HG02852 (cell line): ENCODE measurements around the gene MASP1.

Source experiments
- ATAC-seq: cut with Tn5 transposase; IDR thresholded peaks from one replicate; pipeline ENCODE4 v1.9.1; 2021; ENCODE audit warnings: mild to moderate bottlenecking, moderate library complexity; ENCODE audit not compliant: unreplicated experiment

MASP1 gene, protein sequence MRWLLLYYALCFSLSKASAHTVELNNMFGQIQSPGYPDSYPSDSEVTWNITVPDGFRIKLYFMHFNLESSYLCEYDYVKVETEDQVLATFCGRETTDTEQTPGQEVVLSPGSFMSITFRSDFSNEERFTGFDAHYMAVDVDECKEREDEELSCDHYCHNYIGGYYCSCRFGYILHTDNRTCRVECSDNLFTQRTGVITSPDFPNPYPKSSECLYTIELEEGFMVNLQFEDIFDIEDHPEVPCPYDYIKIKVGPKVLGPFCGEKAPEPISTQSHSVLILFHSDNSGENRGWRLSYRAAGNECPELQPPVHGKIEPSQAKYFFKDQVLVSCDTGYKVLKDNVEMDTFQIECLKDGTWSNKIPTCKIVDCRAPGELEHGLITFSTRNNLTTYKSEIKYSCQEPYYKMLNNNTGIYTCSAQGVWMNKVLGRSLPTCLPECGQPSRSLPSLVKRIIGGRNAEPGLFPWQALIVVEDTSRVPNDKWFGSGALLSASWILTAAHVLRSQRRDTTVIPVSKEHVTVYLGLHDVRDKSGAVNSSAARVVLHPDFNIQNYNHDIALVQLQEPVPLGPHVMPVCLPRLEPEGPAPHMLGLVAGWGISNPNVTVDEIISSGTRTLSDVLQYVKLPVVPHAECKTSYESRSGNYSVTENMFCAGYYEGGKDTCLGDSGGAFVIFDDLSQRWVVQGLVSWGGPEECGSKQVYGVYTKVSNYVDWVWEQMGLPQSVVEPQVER

DNA sequence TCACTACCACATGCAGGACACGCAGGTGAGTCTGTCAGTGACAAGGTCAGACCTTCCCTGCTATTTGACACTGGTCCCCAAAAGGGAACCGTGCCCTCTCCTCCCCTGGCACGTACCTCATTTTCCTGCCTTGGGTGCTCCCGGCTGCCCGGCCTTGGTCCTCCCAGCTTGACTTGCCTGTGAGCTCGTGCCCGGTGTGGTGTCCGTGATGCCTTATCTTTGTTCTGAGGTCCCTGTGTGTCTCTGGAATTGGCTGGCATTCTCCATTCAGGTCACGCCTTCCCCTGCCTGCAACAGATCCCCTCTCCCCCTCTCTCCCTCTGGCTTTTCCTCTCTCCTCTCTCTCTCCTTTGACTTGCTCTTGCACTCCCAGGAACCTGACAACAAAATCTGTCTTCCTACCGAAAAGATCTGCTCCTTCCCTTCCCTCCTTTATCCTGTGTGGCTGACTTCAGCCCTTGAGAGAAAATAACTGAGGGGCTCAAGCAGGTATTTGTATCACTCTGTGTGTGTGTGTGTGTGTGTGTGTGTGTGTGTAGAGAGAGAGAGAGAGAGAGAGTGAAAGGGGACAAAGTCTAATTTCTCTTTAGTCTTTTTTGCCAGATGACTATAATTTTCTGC is at the start of gene MASP1:
TSS of gene MASP1 (minus strand) at position 226 of the 621 bp plus-strand sequence. CDS start at position 121, 105 bp downstream.
- ATAC-seq = no peak

GRCh38 chr3:187340578-187340977 is 49.0 kb upstream of the MASP1 start:
- no peak for ATAC-seq

GRCh38 chr3:187336322-187336721 is 44.8 kb upstream of the MASP1 start:
- ATAC-seq = no peak

- ATAC-seq = no peak
Measured at GRCh38 chr3:187334904-187335303, 43.4 kb upstream of the MASP1 start.

GRCh38 chr3:187328691-187329090 is 37.2 kb upstream of the MASP1 start:
- ATAC-seq = no peak

DNA sequence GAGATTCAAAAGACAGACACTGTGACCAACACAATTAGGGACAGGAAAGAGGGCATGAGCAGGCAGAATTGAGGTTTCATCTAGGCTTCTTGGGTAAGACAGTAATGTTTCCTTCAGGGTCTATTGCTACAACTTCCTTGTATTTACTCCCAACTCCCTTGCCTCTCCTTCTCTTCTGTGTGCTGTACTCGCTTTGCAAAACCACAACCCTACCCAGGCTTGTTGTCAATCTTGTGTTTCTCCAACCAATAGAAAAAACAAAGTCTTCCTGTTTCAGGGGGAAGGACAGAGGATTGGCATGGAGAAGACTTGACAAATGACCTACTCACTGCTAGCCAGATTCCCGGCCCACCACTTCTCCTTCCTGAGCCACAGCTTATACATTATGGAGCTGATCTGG is 36.3 kb upstream of the MASP1 start:
- no peak for ATAC-seq

GRCh38 chr3:187325632-187326031 is 34.1 kb upstream of the MASP1 start:
- no peak for ATAC-seq

- no peak for ATAC-seq
Measured at GRCh38 chr3:187323091-187323490, 31.6 kb upstream of the MASP1 start.

GRCh38 chr3:187322291-187322690 is 30.8 kb upstream of the MASP1 start:
- no peak for ATAC-seq

DNA sequence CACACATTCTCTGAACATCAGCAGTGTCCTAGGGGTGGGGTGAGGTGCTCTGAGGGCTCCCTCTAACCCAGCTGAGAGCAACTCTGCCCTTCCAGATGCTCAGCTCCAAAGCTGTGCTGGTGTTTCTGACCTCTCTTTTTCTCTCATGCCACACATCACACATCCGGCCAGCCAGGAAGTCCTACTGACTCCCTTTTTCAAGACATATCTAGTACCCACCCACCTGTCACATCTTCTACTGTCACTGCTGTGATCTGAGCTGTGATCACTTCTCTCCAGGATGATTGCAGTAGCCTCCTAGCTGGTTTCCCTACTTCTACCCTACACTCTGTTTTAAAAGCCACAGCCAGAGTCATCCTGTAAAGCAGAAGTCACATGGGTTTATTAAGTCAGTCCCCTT is 30.2 kb upstream of the MASP1 start:
- no peak for ATAC-seq

- peak; percentile 85 for ATAC-seq
Measured at GRCh38 chr3:187319699-187320302, 28.3 kb upstream of the MASP1 start.

DNA sequence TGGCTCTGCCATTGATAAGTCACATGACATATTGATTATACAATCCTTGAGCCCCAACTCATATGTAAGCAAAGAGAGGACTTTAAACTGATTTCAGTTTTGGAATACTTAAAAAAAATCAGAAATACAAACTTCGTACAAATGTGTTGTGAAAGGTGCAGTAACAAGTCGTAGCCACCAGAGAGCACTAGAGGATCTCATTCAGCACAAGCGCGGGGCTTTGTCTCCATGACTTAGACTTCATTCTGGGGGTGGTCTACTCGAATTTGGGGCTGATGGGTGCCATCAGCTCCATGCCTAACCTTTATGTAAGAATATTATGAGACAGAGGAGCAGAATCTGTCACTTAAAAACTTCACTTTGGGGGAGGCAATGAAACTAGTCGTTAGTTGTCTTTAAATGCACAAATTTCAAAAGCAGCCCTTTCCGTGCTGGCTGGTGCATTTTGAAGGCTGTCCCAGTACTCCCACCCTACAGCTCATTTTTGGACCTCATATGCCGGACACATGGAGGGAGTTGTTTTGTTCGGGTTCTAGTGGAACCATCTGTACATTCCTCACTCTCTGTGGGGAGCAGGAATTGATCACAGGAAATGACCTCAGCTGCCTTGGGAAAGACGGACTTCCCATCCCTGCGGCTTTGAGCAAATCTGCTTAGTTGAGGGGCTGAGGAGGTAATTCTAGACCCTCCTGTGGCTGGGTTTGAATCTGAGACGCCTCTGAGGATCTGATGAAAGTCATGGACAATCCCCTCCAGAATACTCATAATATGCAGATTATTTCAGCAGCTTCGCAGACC is 27.5 kb upstream of the MASP1 start:
- no peak for ATAC-seq

GRCh38 chr3:187315872-187316271 is 24.3 kb upstream of the MASP1 start:
- ATAC-seq = no peak

DNA sequence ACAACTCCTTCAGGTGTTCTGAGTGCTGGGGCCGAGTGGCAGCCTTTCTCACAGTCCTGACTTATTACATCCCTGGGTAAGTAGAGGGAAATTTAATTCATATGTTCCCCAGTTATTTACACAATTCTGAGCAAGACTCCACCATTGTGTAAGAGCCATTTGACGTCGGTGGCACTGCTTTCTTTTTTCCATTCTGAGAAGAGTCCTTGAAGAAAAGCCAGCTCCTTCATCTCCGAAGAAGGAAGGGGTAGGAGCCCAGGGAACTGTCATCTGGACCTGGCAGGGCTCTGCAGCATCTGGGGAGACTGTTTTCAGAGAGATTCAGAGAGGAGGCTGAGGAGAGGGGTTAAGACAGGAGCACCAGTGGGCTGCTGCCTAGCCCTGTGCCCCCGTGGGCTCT is 22.6 kb upstream of the MASP1 start:
- ATAC-seq = no peak

DNA sequence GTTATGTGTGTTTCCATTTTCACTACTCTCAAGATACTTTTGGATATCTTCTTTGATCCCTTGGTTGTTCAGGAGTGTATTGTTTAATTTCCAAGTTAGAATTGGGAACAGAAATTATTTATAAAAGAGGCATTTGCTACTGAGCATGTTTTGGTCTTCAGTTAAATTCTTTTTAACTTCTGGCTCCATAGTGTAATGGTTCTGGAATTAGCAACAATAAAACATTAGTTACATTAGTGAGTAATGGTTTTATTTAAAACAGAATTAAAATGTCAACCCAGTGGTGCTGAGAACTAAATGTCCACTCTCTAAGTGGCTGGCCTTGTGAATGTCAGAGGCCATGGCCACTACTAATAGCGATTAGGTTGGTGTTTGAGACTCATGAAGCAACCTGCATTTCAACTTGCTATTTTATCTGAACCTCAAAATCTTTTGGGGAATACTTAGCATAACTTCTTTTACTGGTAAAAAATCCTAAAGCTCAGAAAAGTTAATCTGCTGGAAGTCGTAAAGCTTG is 19.5 kb upstream of the MASP1 start:
- no peak for ATAC-seq

GRCh38 chr3:187310226-187310625 is 18.7 kb upstream of the MASP1 start:
- no peak for ATAC-seq

DNA sequence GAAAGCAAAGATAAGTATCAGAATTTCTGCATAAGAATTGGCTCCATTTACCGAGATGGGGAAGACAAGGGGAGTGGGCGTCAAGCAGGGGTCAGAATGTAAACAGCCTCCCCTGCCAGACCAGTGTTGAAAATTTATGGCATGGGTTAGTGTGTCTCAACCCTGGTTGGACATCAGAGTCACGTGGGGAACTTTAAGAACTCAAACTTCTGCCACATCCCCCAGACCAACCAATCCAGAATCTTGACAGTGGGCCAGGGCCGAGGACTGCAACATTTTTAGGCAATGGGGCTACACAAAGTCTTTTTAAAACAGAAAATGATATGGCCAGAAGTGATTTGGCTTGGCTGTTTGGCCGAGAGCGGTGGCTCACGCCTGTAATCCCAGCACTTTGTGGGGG is 14.3 kb upstream of the MASP1 start:
- ATAC-seq = no peak

DNA sequence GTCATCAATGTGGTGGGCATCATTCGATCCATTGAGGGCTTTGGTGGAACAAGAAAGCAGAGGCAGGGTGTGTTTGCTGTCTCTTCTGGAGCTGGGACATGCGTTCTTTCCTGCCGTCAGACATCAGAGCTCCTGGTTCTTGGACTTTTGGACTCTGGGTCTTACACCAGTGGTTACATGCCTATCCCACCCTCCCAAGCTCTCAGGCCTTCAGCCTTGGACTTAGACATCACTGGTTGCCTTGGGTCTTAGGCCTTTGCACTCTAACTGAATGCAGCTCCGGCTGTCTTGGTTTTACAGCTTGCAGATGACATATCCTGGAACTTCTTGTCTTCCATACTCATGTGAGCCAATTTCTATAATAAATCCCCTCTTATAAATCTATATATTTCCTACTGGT is 8.1 kb upstream of the MASP1 start:
- no peak for ATAC-seq

GRCh38 chr3:187296911-187297310 is 5.4 kb upstream of the MASP1 start:
- ATAC-seq = no peak

GRCh38 chr3:187296058-187296457 is 4.5 kb upstream of the MASP1 start:
- no peak for ATAC-seq
